Vagina (tissue), 2 donors: ENCODE results near the gene GOLGA6L9.
"Not testable (repeated sequence)": the region's sequence is repeated elsewhere in the genome, so short reads cannot be mapped to it uniquely, and the experiment has no call there.

ENCODE experiments used
- POLR2AphosphoS5 ChIP-seq, 2 donors: sonication (generic); formaldehyde crosslinking; IDR thresholded peaks; one replicate each; pipeline ENCODE4 v1.9.0; 2017; ENCODE audit warnings: antibody characterized with exemption in 2 of 2, mild to moderate bottlenecking in 2 of 2, low read depth in 1 of 2; ENCODE audit not compliant: insufficient read depth in 1 of 2
- TF ChIP-seq, protein P1 (sequence below), 3 experiments: fragments of 450-650 bp in 2 of 3; fragments of 200-600 bp in 1 of 3; sonication (generic) in 1 of 3; IDR thresholded peaks; one replicate each; pipeline ENCODE4 v1.5.1; 2017 to 2019; ENCODE audit warnings: antibody characterized with exemption in 3 of 3, mild to moderate bottlenecking in 2 of 3, moderate library complexity in 2 of 3

- not testable (repeated sequence) for TF ChIP-seq POLR2AphosphoS5 (IDR thresholded peaks at IDR 0.05; ENCODE audit: insufficient read depth in 1 of 2, low read depth in 1 of 2)
- TF ChIP-seq, protein P1, sequence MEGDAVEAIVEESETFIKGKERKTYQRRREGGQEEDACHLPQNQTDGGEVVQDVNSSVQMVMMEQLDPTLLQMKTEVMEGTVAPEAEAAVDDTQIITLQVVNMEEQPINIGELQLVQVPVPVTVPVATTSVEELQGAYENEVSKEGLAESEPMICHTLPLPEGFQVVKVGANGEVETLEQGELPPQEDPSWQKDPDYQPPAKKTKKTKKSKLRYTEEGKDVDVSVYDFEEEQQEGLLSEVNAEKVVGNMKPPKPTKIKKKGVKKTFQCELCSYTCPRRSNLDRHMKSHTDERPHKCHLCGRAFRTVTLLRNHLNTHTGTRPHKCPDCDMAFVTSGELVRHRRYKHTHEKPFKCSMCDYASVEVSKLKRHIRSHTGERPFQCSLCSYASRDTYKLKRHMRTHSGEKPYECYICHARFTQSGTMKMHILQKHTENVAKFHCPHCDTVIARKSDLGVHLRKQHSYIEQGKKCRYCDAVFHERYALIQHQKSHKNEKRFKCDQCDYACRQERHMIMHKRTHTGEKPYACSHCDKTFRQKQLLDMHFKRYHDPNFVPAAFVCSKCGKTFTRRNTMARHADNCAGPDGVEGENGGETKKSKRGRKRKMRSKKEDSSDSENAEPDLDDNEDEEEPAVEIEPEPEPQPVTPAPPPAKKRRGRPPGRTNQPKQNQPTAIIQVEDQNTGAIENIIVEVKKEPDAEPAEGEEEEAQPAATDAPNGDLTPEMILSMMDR (IDR thresholded peaks at IDR 0.05) = not testable (repeated sequence)
Observed at GRCh38 chr15:82420516-82420915, 9.1 kb upstream of the GOLGA6L9 start.
